HepG2 (cell line): ENCODE measurements around the gene MNX1. TPM values are rescaled to one million over a fixed set of nuclear protein-coding genes. Genes with fewer than 3 reads are reported as not detected.

ENCODE experiments used
- HCFC1 ChIP-seq: fragments of 150-350 bp; IDR thresholded peaks from 2 replicates; pipeline ENCODE4 v1.6.1; 2014; ENCODE audit warnings: low read depth, low read length
- ISX ChIP-seq: sonication (generic); formaldehyde crosslinking; conservative IDR thresholded peaks from 2 replicates; pipeline ENCODE4 v1.5.0; 2020; ENCODE audit warnings: missing genetic modification reagents
- KLF12 ChIP-seq: sonication (generic); formaldehyde crosslinking; IDR thresholded peaks from 2 replicates; pipeline ENCODE4 v1.4.0; 2020; ENCODE audit warnings: missing genetic modification reagents, borderline replicate concordance
- MIER3 ChIP-seq: IDR thresholded peaks from 2 replicates; pipeline ENCODE4 v1.6.1; 2016; ENCODE audit warnings: missing compliant biosample characterization, borderline replicate concordance
- NFE2 ChIP-seq: sonication (generic); formaldehyde crosslinking; IDR thresholded peaks from 2 replicates; pipeline ENCODE4 v1.4.0; 2020; ENCODE audit warnings: missing genetic modification reagents
- POGZ ChIP-seq: sonication (generic); formaldehyde crosslinking; IDR thresholded peaks from 2 replicates; pipeline ENCODE4 v1.4.0; 2020; ENCODE audit warnings: mild to moderate bottlenecking, missing genetic modification reagents
- PRMT3 ChIP-seq: sonication (generic); formaldehyde crosslinking; IDR thresholded peaks from 2 replicates; pipeline ENCODE4 v1.8.1; 2022; ENCODE audit warnings: low read depth, mild to moderate bottlenecking, moderate library complexity, missing genetic modification reagents, borderline replicate concordance
- RARG ChIP-seq: sonication (generic); formaldehyde crosslinking; IDR thresholded peaks from 2 replicates; pipeline ENCODE4 v1.4.0; 2020; ENCODE audit warnings: low read depth, mild to moderate bottlenecking, missing genetic modification reagents
- SIX1 ChIP-seq: sonication (generic); formaldehyde crosslinking; IDR thresholded peaks from 2 replicates; pipeline ENCODE4 v1.4.0; 2020; ENCODE audit warnings: missing genetic modification reagents, borderline replicate concordance
- SNAPC2 ChIP-seq: sonication (generic); formaldehyde crosslinking; IDR thresholded peaks from 2 replicates; pipeline ENCODE4 v1.8.1; 2022; ENCODE audit warnings: mild to moderate bottlenecking, missing genetic modification reagents
- SSRP1 ChIP-seq: IDR thresholded peaks from 2 replicates; pipeline ENCODE4 v1.6.1; 2016; ENCODE audit warnings: control low read depth
- WIZ ChIP-seq: sonication (generic); formaldehyde crosslinking; IDR thresholded peaks from 2 replicates; pipeline ENCODE4 v1.5.1; 2020; ENCODE audit warnings: mild to moderate bottlenecking, missing genetic modification reagents
- XBP1 ChIP-seq: sonication (generic); formaldehyde crosslinking; IDR thresholded peaks from 2 replicates; pipeline ENCODE4 v1.5.0; 2020; ENCODE audit warnings: missing genetic modification reagents
- ZFX ChIP-seq: sonication (generic); formaldehyde crosslinking; IDR thresholded peaks from 2 replicates; pipeline ENCODE4 v1.4.0; 2020; ENCODE audit warnings: mild to moderate bottlenecking, low read depth, missing genetic modification reagents, moderate library complexity
- ZNF253 ChIP-seq: sonication (generic); formaldehyde crosslinking; IDR thresholded peaks from 2 replicates; pipeline ENCODE4 v1.8.0; 2022; ENCODE audit warnings: mild to moderate bottlenecking, missing genetic modification reagents, borderline replicate concordance
- ZNF672 ChIP-seq: sonication (generic); formaldehyde crosslinking; IDR thresholded peaks from 2 replicates; pipeline ENCODE4 v1.8.1; 2022; ENCODE audit warnings: missing genetic modification reagents
- polyA plus RNA-seq, 8 experiments: library from polyadenylated mRNA; depleted of rRNA in 3 of 8; stranded (reverse) in 7 of 8; unstranded in 1 of 8; fragments of >200 nt; fragmentation: Illumina TruSeq in 4 of 8; extraction: Trizol in 4 of 8; gene quantifications; 2 replicates each; pipeline versions ENCODE4 v1.2.1 to v1.2.3, GENCODE V29; 2011 to 2016; ENCODE audit warnings: low read depth in 4 of 8, missing spikeins in 1 of 8, mixed read lengths in 1 of 8; ENCODE audit not compliant: insufficient read depth in 1 of 8
- total RNA-seq, 5 experiments: library from RNA; depleted of rRNA; stranded (reverse); fragments of >200 nt; fragmentation: Illumina TruSeq; extraction: Trizol; gene quantifications; 2 replicates each; pipeline ENCODE4 v1.2.3, GENCODE V29; 2016; ENCODE audit warnings: low read depth in 1 of 5
- TF ChIP-seq, protein P1 (sequence below): sonication (generic); formaldehyde crosslinking; IDR thresholded peaks from 2 replicates; pipeline ENCODE4 v1.5.0; 2020; ENCODE audit warnings: missing genetic modification reagents
- TF ChIP-seq, protein P2 (sequence below): sonication (generic); formaldehyde crosslinking; IDR thresholded peaks from 2 replicates; pipeline ENCODE4 v1.4.0; 2020; ENCODE audit warnings: mild to moderate bottlenecking, low read depth, missing genetic modification reagents
- TF ChIP-seq, protein P3 (sequence below): IDR thresholded peaks from 2 replicates; pipeline ENCODE4 v1.6.1; 2016
- TF ChIP-seq, protein P4 (sequence below): sonication (generic); formaldehyde crosslinking; IDR thresholded peaks from 2 replicates; pipeline ENCODE4 v1.4.0; 2020; ENCODE audit warnings: mild to moderate bottlenecking, missing genetic modification reagents
- TF ChIP-seq, protein P5 (sequence below): IDR thresholded peaks from 2 replicates; pipeline ENCODE4 v1.6.1; 2012; ENCODE audit warnings: inconsistent platforms
- TF ChIP-seq, protein P6 (sequence below): sonication (generic); formaldehyde crosslinking; IDR thresholded peaks from 2 replicates; pipeline ENCODE4 v1.5.0; 2020; ENCODE audit warnings: mild to moderate bottlenecking, missing genetic modification reagents, borderline replicate concordance

The MNX1 gene
- total and polyA plus RNA-seq, 2 of the 13 experiments (the other 11 are each of a cell fraction or from before 2014, with no cell fraction given): 0.94 to 6.1 TPM

DNA sequence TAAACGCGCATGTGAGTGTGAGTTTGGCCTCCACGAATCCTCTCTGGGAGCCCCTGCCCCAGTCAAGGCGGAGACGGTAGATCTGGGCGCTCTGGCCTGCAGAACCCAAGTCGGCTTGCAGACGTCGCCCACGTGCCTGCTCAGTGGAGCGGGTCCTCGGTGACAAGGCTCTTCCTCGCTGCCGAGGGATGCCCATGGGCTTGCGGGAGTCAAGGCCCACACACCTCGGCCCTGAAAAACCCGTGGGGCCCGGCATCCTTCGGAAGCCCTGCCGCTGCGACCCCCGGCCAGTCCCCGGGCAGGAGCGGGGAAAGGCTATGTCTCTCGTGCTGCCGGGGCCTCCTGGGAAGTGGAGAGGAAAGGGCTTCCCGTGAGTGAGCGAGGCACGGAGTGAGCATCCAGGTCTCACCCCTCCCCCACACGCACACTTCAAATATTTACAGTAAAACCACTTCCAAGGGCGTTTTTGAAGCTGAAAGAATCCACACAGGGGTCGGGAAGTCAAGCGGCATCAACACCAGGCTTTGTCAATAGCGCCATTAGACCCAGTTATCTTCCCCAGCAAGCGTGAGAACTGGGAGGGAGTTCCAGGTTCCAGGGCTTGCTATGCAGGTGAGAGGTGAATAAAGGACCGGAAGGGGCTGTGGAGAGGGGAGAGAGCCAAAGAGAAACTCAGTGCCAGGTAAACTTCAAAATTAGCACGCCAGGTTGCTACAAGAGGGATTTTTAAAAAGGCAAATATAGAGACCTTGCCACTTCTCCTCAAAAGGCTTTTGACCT is 1.1 kb upstream of the MNX1 start (continued):
- TF ChIP-seq, protein P1, sequence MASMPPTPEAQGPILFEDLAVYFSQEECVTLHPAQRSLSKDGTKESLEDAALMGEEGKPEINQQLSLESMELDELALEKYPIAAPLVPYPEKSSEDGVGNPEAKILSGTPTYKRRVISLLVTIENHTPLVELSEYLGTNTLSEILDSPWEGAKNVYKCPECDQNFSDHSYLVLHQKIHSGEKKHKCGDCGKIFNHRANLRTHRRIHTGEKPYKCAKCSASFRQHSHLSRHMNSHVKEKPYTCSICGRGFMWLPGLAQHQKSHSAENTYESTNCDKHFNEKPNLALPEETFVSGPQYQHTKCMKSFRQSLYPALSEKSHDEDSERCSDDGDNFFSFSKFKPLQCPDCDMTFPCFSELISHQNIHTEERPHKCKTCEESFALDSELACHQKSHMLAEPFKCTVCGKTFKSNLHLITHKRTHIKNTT (CRISPR knock-in tag): no peak
- TF ChIP-seq SSRP1 (CRISPR knock-in tag) (no peak), SIX1 (CRISPR knock-in tag) (0 out of 2 replicates have a peak, but pooled peaks have one; percentile 16), SNAPC2 (CRISPR knock-in tag) (no peak), XBP1 (CRISPR knock-in tag) (no peak), NFE2 (CRISPR knock-in tag) (no peak), POGZ (0 out of 2 replicates have a peak, but pooled peaks have one; percentile 14), PRMT3 (CRISPR knock-in tag) (no peak), MIER3 (CRISPR knock-in tag) (no peak), WIZ (CRISPR knock-in tag) (no peak), KLF12 (CRISPR knock-in tag) (0 out of 2 replicates have a peak, but pooled peaks have one; percentile 16), ZFX (CRISPR knock-in tag) (peak; percentile 69), RARG (CRISPR knock-in tag) (no peak), ISX (CRISPR knock-in tag) (no peak), HCFC1 (no peak), ZNF672 (no peak), ZNF253 (CRISPR knock-in tag) (no peak)
- TF ChIP-seq, protein P2, sequence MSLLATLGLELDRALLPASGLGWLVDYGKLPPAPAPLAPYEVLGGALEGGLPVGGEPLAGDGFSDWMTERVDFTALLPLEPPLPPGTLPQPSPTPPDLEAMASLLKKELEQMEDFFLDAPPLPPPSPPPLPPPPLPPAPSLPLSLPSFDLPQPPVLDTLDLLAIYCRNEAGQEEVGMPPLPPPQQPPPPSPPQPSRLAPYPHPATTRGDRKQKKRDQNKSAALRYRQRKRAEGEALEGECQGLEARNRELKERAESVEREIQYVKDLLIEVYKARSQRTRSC (CRISPR knock-in tag): no peak
- TF ChIP-seq, protein P3, sequence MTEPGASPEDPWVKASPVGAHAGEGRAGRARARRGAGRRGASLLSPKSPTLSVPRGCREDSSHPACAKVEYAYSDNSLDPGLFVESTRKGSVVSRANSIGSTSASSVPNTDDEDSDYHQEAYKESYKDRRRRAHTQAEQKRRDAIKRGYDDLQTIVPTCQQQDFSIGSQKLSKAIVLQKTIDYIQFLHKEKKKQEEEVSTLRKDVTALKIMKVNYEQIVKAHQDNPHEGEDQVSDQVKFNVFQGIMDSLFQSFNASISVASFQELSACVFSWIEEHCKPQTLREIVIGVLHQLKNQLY (CRISPR knock-in tag): no peak
- TF ChIP-seq, protein P4, sequence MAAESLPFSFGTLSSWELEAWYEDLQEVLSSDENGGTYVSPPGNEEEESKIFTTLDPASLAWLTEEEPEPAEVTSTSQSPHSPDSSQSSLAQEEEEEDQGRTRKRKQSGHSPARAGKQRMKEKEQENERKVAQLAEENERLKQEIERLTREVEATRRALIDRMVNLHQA: no peak
- TF ChIP-seq, protein P5, sequence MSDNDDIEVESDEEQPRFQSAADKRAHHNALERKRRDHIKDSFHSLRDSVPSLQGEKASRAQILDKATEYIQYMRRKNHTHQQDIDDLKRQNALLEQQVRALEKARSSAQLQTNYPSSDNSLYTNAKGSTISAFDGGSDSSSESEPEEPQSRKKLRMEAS: peak; percentile 72
- TF ChIP-seq, protein P6, sequence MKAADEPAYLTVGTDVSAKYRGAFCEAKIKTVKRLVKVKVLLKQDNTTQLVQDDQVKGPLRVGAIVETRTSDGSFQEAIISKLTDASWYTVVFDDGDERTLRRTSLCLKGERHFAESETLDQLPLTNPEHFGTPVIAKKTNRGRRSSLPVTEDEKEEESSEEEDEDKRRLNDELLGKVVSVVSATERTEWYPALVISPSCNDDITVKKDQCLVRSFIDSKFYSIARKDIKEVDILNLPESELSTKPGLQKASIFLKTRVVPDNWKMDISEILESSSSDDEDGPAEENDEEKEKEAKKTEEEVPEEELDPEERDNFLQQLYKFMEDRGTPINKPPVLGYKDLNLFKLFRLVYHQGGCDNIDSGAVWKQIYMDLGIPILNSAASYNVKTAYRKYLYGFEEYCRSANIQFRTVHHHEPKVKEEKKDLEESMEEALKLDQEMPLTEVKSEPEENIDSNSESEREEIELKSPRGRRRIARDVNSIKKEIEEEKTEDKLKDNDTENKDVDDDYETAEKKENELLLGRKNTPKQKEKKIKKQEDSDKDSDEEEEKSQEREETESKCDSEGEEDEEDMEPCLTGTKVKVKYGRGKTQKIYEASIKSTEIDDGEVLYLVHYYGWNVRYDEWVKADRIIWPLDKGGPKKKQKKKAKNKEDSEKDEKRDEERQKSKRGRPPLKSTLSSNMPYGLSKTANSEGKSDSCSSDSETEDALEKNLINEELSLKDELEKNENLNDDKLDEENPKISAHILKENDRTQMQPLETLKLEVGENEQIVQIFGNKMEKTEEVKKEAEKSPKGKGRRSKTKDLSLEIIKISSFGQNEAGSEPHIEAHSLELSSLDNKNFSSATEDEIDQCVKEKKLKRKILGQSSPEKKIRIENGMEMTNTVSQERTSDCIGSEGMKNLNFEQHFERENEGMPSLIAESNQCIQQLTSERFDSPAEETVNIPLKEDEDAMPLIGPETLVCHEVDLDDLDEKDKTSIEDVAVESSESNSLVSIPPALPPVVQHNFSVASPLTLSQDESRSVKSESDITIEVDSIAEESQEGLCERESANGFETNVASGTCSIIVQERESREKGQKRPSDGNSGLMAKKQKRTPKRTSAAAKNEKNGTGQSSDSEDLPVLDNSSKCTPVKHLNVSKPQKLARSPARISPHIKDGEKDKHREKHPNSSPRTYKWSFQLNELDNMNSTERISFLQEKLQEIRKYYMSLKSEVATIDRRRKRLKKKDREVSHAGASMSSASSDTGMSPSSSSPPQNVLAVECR: peak; percentile 16; the same call in 1 of the 2 replicates
